H1 (cell line): ENCODE results near the gene MORC4. TPM values are rescaled to one million over a fixed set of nuclear protein-coding genes. Genes with fewer than 3 reads are reported as not detected.

Source experiments
- CREB1 ChIP-seq: IDR thresholded peaks from 2 replicates; pipeline ENCODE4 v1.6.1; 2012; ENCODE audit warnings: inconsistent platforms
- EGR1 ChIP-seq: IDR thresholded peaks from 2 replicates; pipeline ENCODE4 v1.6.1; 2011; ENCODE audit warnings: low read depth, low read length, borderline replicate concordance
- HDAC2 ChIP-seq, 2 experiments: fragments of 300-600 bp in 1 of 2; sonication (generic) in 1 of 2; IDR thresholded peaks; 2 replicates each; pipeline ENCODE4 v1.6.1; 2011 to 2012; ENCODE audit warnings: low read depth in 2 of 2, low read length in 2 of 2, mild to moderate bottlenecking in 2 of 2, moderate library complexity in 2 of 2, borderline replicate concordance in 1 of 2, inconsistent platforms in 1 of 2
- POLR2AphosphoS5 ChIP-seq: IDR thresholded peaks from 2 replicates; pipeline ENCODE4 v1.6.1; 2011; ENCODE audit warnings: low read depth, low read length
- RXRA ChIP-seq: IDR thresholded peaks from 2 replicates; pipeline ENCODE4 v1.6.1; 2011; ENCODE audit warnings: low read depth, mild to moderate bottlenecking, low read length, moderate library complexity; ENCODE audit not compliant: insufficient read depth
- SP2 ChIP-seq: IDR thresholded peaks from 2 replicates; pipeline ENCODE4 v1.6.1; 2012; ENCODE audit warnings: mild to moderate bottlenecking, low read length, inconsistent platforms
- TAF7 ChIP-seq: optimal IDR thresholded peaks from 2 replicates; pipeline ENCODE3; 2011; ENCODE audit warnings: low read depth, mild to moderate bottlenecking, inconsistent platforms, low read length, moderate library complexity, borderline replicate concordance
- ZNF274 ChIP-seq: IDR thresholded peaks from 2 replicates; pipeline ENCODE4 v1.7.0; 2012; ENCODE audit warnings: low read length, borderline replicate concordance; ENCODE audit errors: extremely low read depth
- polyA plus RNA-seq, 7 experiments: library from polyadenylated mRNA; depleted of rRNA in 3 of 7; stranded (reverse) in 5 of 7; unstranded in 2 of 7; fragments of >200 nt in 5 of 7; fragments of 200-250 nt in 2 of 7; gene quantifications; 1 replicate in 5 of 7; 2 replicates in 1 of 7; 4 replicates in 1 of 7; pipeline versions ENCODE4 v1.2.1 to v1.2.3, GENCODE V29; 2011 to 2013; ENCODE audit warnings: missing spikeins in 2 of 7, mixed read lengths in 2 of 7
- total RNA-seq: library from RNA; stranded (reverse); fragmentation: NEBNext Ultra II Directional; extraction: Animal tissue kit (Norgen Biotek cat#: 25700); gene quantifications from 2 replicates; pipeline ENCODE4 v1.2.1, GENCODE V29; 2021
- TF ChIP-seq, protein P1 (sequence below): fragments of 300-600 bp; sonication (generic); IDR thresholded peaks from 2 replicates; pipeline ENCODE4 v1.7.1; 2012; ENCODE audit warnings: low read length, moderate library complexity, mild to moderate bottlenecking, inconsistent platforms; ENCODE audit not compliant: insufficient replicate concordance
- TF ChIP-seq, protein P2 (sequence below): IDR thresholded peaks from 2 replicates; pipeline ENCODE4 v1.6.1; 2011; ENCODE audit warnings: low read length, improper control_type of control experiment

The MORC4 gene
- total and polyA plus RNA-seq, 2 of the 8 experiments (the other 6 are each of a cell fraction or from before 2014, with no cell fraction given) = 1.4 to 2.5 TPM

DNA sequence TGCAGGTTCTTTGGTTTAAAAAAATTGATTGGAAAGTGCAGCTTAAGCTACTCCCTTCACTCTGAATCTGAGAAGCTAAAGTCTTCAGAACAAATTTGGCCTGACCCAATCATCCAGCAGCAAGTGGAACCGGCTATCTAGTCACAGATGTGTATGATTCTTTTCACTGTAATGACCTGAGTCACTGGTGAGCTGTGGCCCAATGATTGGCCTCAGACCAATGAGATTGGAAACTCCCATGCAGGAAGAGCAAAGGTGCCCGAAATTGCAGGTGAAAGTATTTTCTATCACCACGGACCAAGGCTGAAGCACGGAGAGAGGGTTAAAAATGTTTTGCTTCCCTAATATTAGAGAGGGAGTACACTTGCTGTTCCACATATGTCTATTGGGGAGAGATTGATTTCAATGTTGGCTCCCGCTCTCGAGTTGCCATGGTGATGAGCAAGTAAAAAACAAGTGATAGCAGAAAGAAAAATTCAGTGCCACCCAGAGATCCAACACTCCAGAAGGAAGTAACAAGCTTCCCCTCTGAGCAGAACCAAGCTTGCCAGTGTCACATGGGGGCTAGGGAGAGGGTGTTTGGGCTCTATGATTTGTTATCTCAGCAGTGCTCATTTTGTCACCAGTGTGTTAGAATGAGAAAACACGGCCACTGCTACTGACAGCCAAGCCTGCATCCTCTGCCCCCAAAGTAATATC lies 108.1 kb downstream of the MORC4 start (continued):
- TF ChIP-seq, protein P1, sequence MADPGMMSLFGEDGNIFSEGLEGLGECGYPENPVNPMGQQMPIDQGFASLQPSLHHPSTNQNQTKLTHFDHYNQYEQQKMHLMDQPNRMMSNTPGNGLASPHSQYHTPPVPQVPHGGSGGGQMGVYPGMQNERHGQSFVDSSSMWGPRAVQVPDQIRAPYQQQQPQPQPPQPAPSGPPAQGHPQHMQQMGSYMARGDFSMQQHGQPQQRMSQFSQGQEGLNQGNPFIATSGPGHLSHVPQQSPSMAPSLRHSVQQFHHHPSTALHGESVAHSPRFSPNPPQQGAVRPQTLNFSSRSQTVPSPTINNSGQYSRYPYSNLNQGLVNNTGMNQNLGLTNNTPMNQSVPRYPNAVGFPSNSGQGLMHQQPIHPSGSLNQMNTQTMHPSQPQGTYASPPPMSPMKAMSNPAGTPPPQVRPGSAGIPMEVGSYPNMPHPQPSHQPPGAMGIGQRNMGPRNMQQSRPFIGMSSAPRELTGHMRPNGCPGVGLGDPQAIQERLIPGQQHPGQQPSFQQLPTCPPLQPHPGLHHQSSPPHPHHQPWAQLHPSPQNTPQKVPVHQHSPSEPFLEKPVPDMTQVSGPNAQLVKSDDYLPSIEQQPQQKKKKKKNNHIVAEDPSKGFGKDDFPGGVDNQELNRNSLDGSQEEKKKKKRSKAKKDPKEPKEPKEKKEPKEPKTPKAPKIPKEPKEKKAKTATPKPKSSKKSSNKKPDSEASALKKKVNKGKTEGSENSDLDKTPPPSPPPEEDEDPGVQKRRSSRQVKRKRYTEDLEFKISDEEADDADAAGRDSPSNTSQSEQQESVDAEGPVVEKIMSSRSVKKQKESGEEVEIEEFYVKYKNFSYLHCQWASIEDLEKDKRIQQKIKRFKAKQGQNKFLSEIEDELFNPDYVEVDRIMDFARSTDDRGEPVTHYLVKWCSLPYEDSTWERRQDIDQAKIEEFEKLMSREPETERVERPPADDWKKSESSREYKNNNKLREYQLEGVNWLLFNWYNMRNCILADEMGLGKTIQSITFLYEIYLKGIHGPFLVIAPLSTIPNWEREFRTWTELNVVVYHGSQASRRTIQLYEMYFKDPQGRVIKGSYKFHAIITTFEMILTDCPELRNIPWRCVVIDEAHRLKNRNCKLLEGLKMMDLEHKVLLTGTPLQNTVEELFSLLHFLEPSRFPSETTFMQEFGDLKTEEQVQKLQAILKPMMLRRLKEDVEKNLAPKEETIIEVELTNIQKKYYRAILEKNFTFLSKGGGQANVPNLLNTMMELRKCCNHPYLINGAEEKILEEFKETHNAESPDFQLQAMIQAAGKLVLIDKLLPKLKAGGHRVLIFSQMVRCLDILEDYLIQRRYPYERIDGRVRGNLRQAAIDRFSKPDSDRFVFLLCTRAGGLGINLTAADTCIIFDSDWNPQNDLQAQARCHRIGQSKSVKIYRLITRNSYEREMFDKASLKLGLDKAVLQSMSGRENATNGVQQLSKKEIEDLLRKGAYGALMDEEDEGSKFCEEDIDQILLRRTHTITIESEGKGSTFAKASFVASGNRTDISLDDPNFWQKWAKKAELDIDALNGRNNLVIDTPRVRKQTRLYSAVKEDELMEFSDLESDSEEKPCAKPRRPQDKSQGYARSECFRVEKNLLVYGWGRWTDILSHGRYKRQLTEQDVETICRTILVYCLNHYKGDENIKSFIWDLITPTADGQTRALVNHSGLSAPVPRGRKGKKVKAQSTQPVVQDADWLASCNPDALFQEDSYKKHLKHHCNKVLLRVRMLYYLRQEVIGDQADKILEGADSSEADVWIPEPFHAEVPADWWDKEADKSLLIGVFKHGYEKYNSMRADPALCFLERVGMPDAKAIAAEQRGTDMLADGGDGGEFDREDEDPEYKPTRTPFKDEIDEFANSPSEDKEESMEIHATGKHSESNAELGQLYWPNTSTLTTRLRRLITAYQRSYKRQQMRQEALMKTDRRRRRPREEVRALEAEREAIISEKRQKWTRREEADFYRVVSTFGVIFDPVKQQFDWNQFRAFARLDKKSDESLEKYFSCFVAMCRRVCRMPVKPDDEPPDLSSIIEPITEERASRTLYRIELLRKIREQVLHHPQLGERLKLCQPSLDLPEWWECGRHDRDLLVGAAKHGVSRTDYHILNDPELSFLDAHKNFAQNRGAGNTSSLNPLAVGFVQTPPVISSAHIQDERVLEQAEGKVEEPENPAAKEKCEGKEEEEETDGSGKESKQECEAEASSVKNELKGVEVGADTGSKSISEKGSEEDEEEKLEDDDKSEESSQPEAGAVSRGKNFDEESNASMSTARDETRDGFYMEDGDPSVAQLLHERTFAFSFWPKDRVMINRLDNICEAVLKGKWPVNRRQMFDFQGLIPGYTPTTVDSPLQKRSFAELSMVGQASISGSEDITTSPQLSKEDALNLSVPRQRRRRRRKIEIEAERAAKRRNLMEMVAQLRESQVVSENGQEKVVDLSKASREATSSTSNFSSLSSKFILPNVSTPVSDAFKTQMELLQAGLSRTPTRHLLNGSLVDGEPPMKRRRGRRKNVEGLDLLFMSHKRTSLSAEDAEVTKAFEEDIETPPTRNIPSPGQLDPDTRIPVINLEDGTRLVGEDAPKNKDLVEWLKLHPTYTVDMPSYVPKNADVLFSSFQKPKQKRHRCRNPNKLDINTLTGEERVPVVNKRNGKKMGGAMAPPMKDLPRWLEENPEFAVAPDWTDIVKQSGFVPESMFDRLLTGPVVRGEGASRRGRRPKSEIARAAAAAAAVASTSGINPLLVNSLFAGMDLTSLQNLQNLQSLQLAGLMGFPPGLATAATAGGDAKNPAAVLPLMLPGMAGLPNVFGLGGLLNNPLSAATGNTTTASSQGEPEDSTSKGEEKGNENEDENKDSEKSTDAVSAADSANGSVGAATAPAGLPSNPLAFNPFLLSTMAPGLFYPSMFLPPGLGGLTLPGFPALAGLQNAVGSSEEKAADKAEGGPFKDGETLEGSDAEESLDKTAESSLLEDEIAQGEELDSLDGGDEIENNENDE = no peak
- TF ChIP-seq RXRA (no peak), CREB1 (no peak), TAF7 (no peak), ZNF274 (no peak), POLR2AphosphoS5 (no peak), EGR1 (no peak), SP2 (no peak), HDAC2 (IDR thresholded peaks at IDR 0.05; ENCODE audit: borderline replicate concordance in 1 of 2, low read depth in 2 of 2, low read length in 2 of 2) (no peak)
- TF ChIP-seq, protein P2, sequence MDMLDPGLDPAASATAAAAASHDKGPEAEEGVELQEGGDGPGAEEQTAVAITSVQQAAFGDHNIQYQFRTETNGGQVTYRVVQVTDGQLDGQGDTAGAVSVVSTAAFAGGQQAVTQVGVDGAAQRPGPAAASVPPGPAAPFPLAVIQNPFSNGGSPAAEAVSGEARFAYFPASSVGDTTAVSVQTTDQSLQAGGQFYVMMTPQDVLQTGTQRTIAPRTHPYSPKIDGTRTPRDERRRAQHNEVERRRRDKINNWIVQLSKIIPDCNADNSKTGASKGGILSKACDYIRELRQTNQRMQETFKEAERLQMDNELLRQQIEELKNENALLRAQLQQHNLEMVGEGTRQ = no peak
